ENCODE results near the gene NFIB.

Gene NFIB

DNA sequence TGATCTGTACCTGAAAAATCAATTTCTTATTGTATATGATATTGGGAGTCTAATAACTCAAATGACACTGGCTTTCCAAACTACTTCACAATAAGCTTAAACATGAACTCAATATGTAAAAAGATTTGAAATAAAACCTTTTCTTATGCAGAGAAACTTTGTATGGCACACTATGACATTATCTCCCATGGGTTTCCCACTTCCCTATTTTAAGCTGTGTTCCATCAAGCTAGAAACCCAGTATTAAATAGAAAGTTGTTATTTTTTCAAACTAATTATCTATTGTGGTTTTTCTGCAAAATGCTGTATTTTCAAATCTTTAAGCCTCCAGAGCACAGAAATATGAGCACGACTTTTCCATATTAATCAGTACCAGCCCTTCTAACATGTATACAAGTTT is 174.7 kb downstream of the NFIB start:
- DNase-seq, result no peak

DNA sequence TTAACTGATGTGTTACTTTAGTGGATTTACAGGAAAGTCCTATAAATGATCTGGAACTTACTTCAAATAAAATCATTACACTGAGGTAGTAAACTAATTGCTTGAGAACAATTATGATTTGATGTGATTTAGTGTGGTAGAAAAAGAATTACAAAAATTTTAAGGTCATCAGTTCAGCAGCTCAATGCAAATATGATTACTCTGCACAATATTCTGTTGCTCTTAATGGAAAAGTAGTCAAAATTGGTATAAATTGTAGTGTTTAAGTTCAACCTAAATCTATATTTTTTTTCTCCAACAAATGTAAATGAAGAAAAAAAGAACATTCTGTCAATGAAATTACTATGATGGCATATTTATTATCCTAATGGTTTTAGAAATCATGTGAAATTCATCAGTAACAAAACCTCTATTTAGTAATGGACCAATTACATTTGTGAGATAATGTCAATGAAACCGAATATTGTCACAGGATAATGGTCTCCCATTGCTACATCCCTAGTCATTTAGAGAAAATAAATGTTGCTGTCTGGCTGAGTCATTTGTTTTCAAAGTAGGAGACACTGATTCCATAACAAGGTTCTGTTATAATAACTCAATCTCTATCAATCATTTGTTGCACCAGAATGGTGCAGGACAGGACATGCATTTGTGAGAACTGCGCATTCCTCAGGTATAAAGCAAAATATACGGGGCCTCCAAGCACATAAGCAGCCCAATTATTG is 177.1 kb downstream of the NFIB start:
- DNase-seq, result no peak

GRCh38 chr9:14136047-14136635 is 177.8 kb downstream of the NFIB start:
- no peak for DNase-seq

- no peak for DNase-seq
These were observed 178.5 kb downstream of the NFIB start for GRCh38 chr9:14135421-14135820.

GRCh38 chr9:14133394-14133793 is 180.5 kb downstream of the NFIB start:
- no peak for DNase-seq

GRCh38 chr9:14132775-14133174 is 181.2 kb downstream of the NFIB start:
- DNase-seq, result no peak

DNA sequence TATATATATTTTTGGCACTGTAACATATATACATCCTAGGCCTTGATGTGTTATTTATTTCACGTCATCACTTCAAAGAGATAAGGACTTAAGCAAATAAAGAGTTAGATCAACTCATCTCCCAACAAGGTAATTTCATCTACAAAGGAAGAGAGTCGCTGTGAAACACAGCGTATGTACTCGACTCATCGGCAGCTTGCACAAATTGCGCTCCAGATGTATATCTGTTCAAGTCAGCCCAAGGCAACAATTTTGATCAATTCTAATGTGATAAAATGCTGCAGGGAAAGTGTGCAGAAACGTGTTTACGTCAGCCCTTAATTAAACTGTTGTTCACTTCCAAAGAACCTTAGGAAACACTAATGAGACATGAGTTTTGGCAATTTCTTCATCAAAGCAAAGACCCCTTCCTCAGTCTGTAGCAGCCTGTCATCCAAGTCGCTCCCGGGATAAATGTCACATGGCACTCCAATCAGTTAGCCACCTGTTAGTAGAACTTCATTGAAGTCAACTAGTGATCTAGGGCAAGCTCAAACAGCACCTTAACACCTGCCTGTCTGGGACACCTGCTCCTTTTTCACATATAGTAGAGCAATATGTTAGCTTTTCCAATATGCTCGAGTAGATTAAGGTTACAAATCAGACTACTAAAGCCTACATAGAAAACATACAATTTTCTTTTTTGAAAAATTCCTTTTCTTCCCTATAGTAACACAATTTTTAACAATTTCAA is 182.4 kb downstream of the NFIB start:
- no peak for DNase-seq

DNA sequence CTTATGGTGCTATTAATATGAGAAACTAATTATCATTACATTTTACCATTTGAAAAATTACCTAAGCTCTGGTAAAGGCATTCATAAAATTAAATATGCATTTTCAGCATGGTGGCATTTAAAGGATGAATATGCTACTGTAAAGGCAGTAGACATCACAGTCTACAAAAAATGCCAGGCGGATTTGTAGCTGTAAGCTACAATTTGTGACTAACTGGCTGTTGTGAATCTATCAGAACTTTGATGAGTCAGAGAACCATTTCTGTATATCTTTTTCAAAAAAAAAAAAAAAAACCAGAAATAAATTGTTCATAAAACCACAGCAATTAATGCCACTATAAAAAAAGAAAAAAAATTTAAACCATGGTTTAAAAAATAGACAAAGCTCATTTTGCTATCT is 186.3 kb downstream of the NFIB start:
- no peak for DNase-seq

DNA sequence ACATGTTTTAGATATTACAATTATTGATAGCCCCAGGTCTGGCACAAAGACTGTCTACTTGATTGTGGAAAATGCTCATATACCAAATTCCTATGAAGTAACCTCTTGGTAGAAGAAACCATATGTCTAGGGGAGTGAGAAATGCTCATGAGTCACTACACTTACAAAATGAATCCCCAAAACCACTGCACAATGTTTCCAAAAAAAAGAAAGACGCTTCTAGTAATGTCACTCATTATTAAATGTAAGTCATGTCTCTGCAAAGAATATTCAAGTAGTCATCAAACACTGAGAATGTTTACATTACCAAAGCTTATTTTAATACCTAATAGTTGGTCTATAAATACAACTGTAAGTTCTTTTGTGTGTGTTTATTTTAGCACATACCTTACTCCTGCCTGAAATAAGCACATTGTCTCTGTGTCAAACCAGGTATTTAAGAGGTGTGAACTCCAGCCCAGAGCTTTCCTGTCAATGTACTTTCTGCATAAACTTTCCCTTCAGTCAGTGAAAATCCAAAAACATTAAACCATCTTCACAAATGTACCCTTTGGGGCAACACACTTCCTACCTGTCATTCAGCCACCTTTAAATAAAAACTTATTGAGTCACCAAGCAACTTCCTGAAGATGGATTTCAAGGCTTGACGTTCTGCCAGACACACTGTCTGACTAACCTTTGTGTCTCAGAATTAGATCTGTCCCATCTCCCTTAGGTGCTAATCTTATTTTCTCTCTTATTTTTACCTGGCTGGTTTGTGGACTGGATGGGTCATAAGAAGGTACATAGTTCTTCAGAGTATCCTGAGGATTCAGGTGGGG is 194.0 kb downstream of the NFIB start:
- no peak for DNase-seq

DNA sequence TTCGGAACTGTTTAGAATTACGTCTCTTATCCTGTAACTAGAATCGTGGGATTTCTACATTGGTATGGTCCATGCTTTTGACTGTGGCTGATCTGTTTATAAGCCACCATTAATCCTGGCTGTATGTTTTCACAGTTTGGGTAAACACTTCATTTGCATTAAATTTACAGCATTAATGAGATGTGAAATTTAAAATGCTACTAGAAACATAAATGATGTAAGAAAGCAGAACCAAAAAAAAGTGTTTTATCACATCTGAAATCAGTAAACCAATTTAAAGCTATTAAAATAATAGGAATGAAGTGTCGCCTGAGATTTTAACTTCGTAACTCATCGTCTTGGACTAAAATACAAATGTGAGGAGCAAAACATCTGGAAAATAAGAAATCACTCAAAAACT is 201.7 kb downstream of the NFIB start:
- no peak for DNase-seq

DNA sequence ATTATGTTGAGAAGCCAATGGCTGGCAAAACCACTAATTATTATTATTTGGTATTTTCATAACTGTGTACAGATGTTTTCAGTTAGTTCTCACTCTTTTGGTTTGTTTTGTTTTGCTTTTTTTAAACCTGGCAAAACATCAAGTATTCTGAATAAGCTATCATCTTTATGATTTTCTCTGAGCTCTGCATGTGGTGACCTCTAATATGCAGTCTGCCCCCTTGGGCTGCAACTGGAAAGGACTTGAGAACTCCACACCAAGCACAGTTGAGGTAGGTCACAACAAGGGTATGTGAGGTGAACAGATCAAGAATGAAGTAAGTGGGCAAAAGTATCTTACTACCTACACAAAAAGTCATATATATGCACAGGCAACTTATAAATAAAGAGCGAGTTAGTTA is 202.2 kb downstream of the NFIB start:
- no peak for DNase-seq

DNA sequence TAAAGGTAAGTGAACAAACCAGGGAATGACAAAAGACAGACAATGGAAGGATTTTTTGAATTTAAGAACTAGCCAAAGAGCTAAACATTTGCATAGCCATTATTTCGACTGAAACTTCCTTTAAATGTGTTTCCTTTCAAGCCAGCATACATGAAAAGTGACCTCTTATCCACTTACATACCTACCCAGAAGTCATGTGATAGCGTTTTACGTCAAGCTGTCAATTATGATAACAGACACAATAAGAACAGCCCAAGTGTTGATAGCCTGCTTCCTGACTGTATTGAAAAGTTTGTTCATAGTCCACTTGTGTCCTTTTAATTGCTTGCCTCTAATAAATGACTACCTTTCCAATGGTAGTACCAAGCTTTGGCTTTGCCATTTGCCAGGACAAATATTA is 206.0 kb downstream of the NFIB start:
- DNase-seq, result no peak

- no peak for DNase-seq
These were observed 206.4 kb downstream of the NFIB start for GRCh38 chr9:14107495-14107894.

GRCh38 chr9:14106699-14107098 is 207.2 kb downstream of the NFIB start:
- DNase-seq, result no peak

DNA sequence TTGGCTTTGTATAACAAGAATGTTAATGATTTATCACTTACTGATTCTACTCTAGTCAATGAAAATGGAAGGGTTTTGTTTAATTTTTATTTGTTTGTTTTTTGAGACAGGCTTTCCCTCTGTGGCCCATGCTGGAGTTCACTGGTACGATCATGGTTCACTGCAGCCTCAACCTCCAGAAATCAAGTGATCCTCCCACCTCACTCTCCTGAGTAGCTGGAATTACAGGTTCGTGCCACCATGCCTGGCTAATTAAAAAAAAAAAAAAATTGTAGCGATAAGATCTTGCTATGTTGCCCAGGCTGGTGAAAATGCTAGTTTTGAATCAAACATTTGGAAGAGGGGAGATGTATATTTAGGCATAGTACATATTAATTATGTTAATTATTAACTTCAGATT is 209.4 kb downstream of the NFIB start:
- no peak for DNase-seq

DNA sequence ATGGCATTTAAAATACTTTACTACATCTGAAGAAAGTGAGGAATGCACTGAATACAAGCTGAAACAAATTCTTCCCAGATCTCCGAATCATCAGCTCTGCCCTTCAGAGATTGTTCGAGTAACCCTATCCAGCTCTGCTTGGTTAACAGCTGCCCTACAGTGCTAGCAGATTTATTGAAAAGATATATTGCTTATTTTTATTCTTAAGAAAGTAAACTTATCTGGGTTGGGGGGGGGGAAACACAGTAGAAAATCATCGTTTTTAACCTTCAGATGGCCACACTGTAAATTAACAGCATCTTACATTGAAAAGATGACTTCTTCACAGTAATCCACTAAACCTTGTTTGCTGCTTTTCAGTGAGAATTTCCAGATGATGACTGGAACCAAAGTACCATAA is 210.8 kb downstream of the NFIB start:
- no peak for DNase-seq

- DNase-seq, result no peak
These were observed 214.2 kb downstream of the NFIB start for GRCh38 chr9:14099737-14100136.

GRCh38 chr9:14098486-14099180 is 215.3 kb downstream of the NFIB start:
- no peak for DNase-seq

DNA sequence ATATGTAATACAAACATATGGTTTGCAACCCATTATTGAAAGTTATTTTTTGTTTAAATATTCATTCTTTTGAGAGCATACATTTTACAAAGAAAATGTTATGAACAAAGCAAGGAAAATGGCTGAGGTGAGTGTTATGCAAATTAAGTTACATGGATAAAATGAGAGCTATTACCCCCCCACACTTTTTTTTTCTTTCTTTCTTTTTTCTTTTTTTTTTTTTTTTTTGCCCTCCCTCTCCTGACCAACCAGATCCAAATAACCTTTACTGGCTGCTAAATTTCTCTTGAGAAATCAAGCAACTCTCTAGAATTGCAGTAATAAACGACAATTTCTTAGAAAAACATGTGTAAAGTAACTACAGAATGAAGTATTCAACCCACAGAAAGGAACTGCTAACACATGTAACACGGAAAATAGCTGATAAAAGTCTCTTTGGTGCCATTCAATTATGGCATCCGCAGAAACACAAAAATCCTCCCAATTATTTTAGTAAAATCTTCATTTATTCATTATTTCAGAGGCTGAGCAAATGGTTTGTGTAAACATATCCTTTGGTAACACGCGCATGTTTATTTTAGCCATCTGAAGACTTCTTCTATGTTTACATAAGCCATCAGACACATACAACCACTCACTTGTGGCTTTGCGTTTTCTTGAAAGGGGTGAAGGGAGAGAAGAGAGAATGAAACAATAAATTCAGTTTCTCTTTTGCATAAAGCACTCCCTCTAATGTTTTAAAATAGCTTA is 216.1 kb downstream of the NFIB start:
- peak; percentile 1 for DNase-seq

- DNase-seq, result no peak
These were observed 216.7 kb downstream of the NFIB start for GRCh38 chr9:14097215-14097614.

- peak; percentile 55 for DNase-seq
These were observed 217.6 kb downstream of the NFIB start for GRCh38 chr9:14096258-14096922.
